GM12878 (cell line): ENCODE data around the gene TSPEAR. TPM values are rescaled to one million over a fixed set of nuclear protein-coding genes. Genes with fewer than 3 reads are reported as not detected.

ENCODE experiments used
- ATAC-seq: fragments of 200-7000 bp; cut with Tn5 transposase; 3 replicates; pipeline ENCODE4 v1.9.1; 2020; ENCODE audit warnings: mild to moderate bottlenecking, moderate library complexity
- BruUV-seq: library from RNA; stranded (reverse); fragments of 400-500 nt; replicated peaks from 2 replicates; lab custom pipeline; 2021; lab: Mats Ljungman, UMichigan
- CTCF ChIA-PET: fragments of 300-600 bp; sonication (Branson Sonifier 250); formaldehyde crosslinking; extraction: SDS; loops from one replicate; lab custom pipeline; 2021; ENCODE audit warnings: inconsistent platforms; lab: Yijun Ruan, JAX
- POLR2A ChIA-PET: fragments of 350-600 bp; formaldehyde crosslinking; extraction: SDS; loops from one replicate; lab custom pipeline; 2021; ENCODE audit warnings: inconsistent platforms; lab: Charles Lee
- RAD21 ChIA-PET: fragments of 300-600 bp; sonication (Branson Sonifier 250); formaldehyde crosslinking; loops from one replicate; lab custom pipeline; 2023; ENCODE audit warnings: antibody characterized with exemption; ENCODE audit not compliant: unreplicated experiment; lab: Charles Lee
- SMC1A ChIA-PET: fragments of 300-600 bp; sonication (Branson Sonifier 250); formaldehyde crosslinking; loops from one replicate; lab custom pipeline; 2023; ENCODE audit not compliant: unreplicated experiment, uncharacterized antibody; lab: Charles Lee
- DNase-seq: peaks from one replicate; pipeline ENCODE4 v3.0.0-alpha.2; 2011; ENCODE audit warnings: low read depth, low spot score
- FAIRE-seq: peaks from 3 replicates; lab custom pipeline; 2011; peaks lifted over from hg19 to GRCh38; lab: Jason Lieb, UNC
- H2AFZ ChIP-seq: 2 replicates; pipeline ENCODE4 v1.6.0; 2011; ENCODE audit warnings: low read depth, low read length, control low read depth; ENCODE audit not compliant: control insufficient read depth
- H3K27ac ChIP-seq: 2 replicates; pipeline ENCODE4 v1.5.1; 2011; ENCODE audit warnings: control low read depth; ENCODE audit not compliant: control insufficient read depth, insufficient read depth
- H3K27me3 ChIP-seq, 2 experiments: replicated peaks in 1 of 2; 2 replicates each; pipeline versions ENCODE4 v1.6.0 to v1.6.1; 2011; ENCODE audit warnings: low read length in 1 of 2; ENCODE audit not compliant: control insufficient read depth in 2 of 2, insufficient read depth in 2 of 2
- H3K36me3 ChIP-seq, 2 experiments: 2 replicates each; pipeline ENCODE4 v1.5.1; 2011; ENCODE audit warnings: low read length in 1 of 2; ENCODE audit not compliant: control insufficient read depth in 2 of 2, insufficient read depth in 2 of 2
- H3K4me1 ChIP-seq: 2 replicates; pipeline ENCODE4 v1.6.1; 2011; ENCODE audit warnings: mild to moderate bottlenecking, low read length, moderate library complexity, mixed read lengths; ENCODE audit not compliant: control insufficient read depth, insufficient read depth
- H3K4me2 ChIP-seq: 2 replicates; pipeline ENCODE4 v1.6.0; 2011; ENCODE audit warnings: control low read depth; ENCODE audit not compliant: control insufficient read depth, insufficient read depth
- H3K4me3 ChIP-seq: fragments of 200-600 bp; sonication (generic); 2 replicates; pipeline ENCODE4 v1.5.1; 2016
- H3K79me2 ChIP-seq: 2 replicates; pipeline ENCODE4 v1.6.0; 2011; ENCODE audit warnings: low read length; ENCODE audit not compliant: control insufficient read depth, insufficient read depth
- H3K9ac ChIP-seq: 2 replicates; pipeline ENCODE4 v1.8.0; 2011; ENCODE audit warnings: low read length, control low read depth, mixed read lengths; ENCODE audit not compliant: control insufficient read depth, insufficient read depth
- H3K9me3 ChIP-seq: replicated peaks from 3 replicates; pipeline ENCODE4 v1.5.1; 2011; ENCODE audit warnings: mild to moderate bottlenecking, low read length; ENCODE audit not compliant: control insufficient read depth, insufficient read depth
- H4K20me1 ChIP-seq: 2 replicates; pipeline ENCODE4 v1.6.0; 2011; ENCODE audit not compliant: control insufficient read depth, insufficient read depth
- BHLHE40 ChIP-seq, 2 experiments: fragments of 450-650 bp in 1 of 2; IDR thresholded peaks; 2 replicates each; pipeline ENCODE4 v1.6.1; 2011 to 2017; ENCODE audit warnings: low read depth in 2 of 2, borderline replicate concordance in 1 of 2, improper control_type of control experiment in 1 of 2, low read length in 1 of 2, mild to moderate bottlenecking in 1 of 2
- CBFB ChIP-seq: IDR thresholded peaks from 2 replicates; pipeline ENCODE4 v1.6.1; 2016; ENCODE audit warnings: antibody characterized with exemption, low read depth
- MYB ChIP-seq: fragments of 150-350 bp; IDR thresholded peaks from 2 replicates; pipeline ENCODE4 v1.6.1; 2014; ENCODE audit warnings: mild to moderate bottlenecking, low read depth, low read length, borderline replicate concordance
- NFXL1 ChIP-seq: fragments of 450-650 bp; IDR thresholded peaks from 2 replicates; pipeline ENCODE4 v1.6.1; 2017; ENCODE audit warnings: antibody characterized with exemption, mild to moderate bottlenecking, borderline replicate concordance
- NR2F1 ChIP-seq: fragments of 450-650 bp; conservative IDR thresholded peaks from 2 replicates; pipeline ENCODE4 v1.6.1; 2017; ENCODE audit warnings: mild to moderate bottlenecking
- RAD51 ChIP-seq: fragments of 450-650 bp; IDR thresholded peaks from 2 replicates; pipeline ENCODE4 v1.6.1; 2016; ENCODE audit warnings: moderate library complexity, mild to moderate bottlenecking, inconsistent platforms
- RELB ChIP-seq: fragments of 450-650 bp; IDR thresholded peaks from 2 replicates; pipeline ENCODE4 v1.6.1; 2017; ENCODE audit warnings: low read depth, mild to moderate bottlenecking, moderate library complexity
- RUNX3 ChIP-seq: IDR thresholded peaks from 2 replicates; pipeline ENCODE4 v1.6.1; 2012; ENCODE audit warnings: low read length, inconsistent platforms
- WGBS: methylation state at CpG from one replicate; pipeline ENCODE4 v1.1.6; 2016; ENCODE audit warnings: low lambda C conversion rate; ENCODE audit not compliant: insufficient replicate concordance, insufficient coverage; ENCODE audit errors: missing lambda C conversion rate; 5-methylcytosine and 5-hydroxymethylcytosine counted together
- in situ Hi-C: fragments of 300-500 bp; cut with MboI; formaldehyde crosslinking; loops from 9 replicates; pipeline ENCODE4 v1.14.3; 2018; ENCODE audit warnings: mixed read lengths
- intact Hi-C: fragments of 100-400 bp; cut with micrococcal nuclease; formaldehyde crosslinking; loops from one replicate; pipeline ENCODE4 v1.14.2; 2022; ENCODE audit not compliant: unreplicated experiment
- polyA plus RNA-seq, 11 experiments: library from polyadenylated mRNA; depleted of rRNA in 4 of 11; unstranded in 6 of 11; stranded (reverse) in 5 of 11; fragments of >200 nt; fragmentation: Nextera tagmentation in 4 of 11; fragmentation: Illumina TruSeq in 1 of 11; extraction: Ambion mirVana in 4 of 11; extraction: Trizol in 1 of 11; gene quantifications; 1 replicate in 1 of 11; 2 replicates in 10 of 11; pipeline versions ENCODE4 v1.2.1 to v1.2.3, GENCODE V29; 2011 to 2016; ENCODE audit warnings: inconsistent platforms in 2 of 11, missing spikeins in 2 of 11, low read depth in 1 of 11
- total RNA-seq, 4 experiments: library from RNA; depleted of rRNA in 3 of 4; stranded (reverse); fragments of >200 nt in 3 of 4; fragmentation: Illumina TruSeq in 1 of 4; extraction: Trizol in 1 of 4; gene quantifications; 2 replicates each; pipeline versions ENCODE4 v1.2.1 to v1.2.3, GENCODE V29; 2013 to 2021
- TF ChIP-seq, protein P1 (sequence below): IDR thresholded peaks from 2 replicates; pipeline ENCODE4 v1.6.1; 2011; ENCODE audit warnings: low read depth, low read length, improper control_type of control experiment, borderline replicate concordance

Gene TSPEAR
- total and polyA plus RNA-seq, 10 of the 15 experiments (the other 5 are each of a cell fraction or from before 2014, with no cell fraction given), result not detected

- in situ Hi-C loops (no loop called here), intact Hi-C loops (no loop called here)
- no peak overlapping the region for H2AFZ ChIP-seq
- peaks cover 2 to 5% of the 10 kb centered on the region in 2 experiments; a peak in 3 of 4 replicates for H3K27me3 ChIP-seq
- no peak overlapping the region for H3K27ac ChIP-seq
- POLR2A ChIA-PET, result no interaction called here
- H3K4me2 ChIP-seq, result no peak overlapping the region
- no peak for DNase-seq
- no peak overlapping the region for H3K4me3 ChIP-seq
- CTCF ChIA-PET, result no interaction called here
- no peak for FAIRE-seq
- RAD21 ChIA-PET, result no interaction called here
- H3K9ac ChIP-seq, result no peak overlapping the region
- no TSS peak for BruUV-seq
- SMC1A ChIA-PET, result interaction anchor here (0.6 kb wide), 1 partner anchor 1206 kb away, joined by 3 read pairs; no protein-coding TSS in a partner anchor
- 13% methylated on average over 21 of the region's 21 CpGs for WGBS
- H3K79me2 ChIP-seq, result no peaks in the 10 kb centered on the region
- no peak for TF ChIP-seq RELB
- no peak for TF ChIP-seq RUNX3
- TF ChIP-seq, protein P1, sequence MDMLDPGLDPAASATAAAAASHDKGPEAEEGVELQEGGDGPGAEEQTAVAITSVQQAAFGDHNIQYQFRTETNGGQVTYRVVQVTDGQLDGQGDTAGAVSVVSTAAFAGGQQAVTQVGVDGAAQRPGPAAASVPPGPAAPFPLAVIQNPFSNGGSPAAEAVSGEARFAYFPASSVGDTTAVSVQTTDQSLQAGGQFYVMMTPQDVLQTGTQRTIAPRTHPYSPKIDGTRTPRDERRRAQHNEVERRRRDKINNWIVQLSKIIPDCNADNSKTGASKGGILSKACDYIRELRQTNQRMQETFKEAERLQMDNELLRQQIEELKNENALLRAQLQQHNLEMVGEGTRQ, result no peak
- TF ChIP-seq MYB, result no peak
- no peak for TF ChIP-seq RAD51
- TF ChIP-seq NFXL1, result no peak
- 0 out of 4 replicates have a peak, but pooled peaks of 1 of the 2 experiments have one; percentile 9 for TF ChIP-seq BHLHE40 (IDR thresholded peaks at IDR 0.05; ENCODE audit: borderline replicate concordance in 1 of 2, low read depth in 2 of 2, low read length in 1 of 2)
- no peak for TF ChIP-seq CBFB
- 0 out of 2 replicates have a peak, but pooled peaks have one; percentile 16 for TF ChIP-seq NR2F1
- ATAC-seq, result no peak
- H3K36me3 ChIP-seq, result no peaks in the 10 kb centered on the region
- no peaks in the 10 kb centered on the region for H3K9me3 ChIP-seq
- H3K4me1 ChIP-seq, result no peaks in the 10 kb centered on the region
- H4K20me1 ChIP-seq, result no peaks in the 10 kb centered on the region
These were observed 11.0 kb downstream of the TSPEAR start for GRCh38 chr21:44700101-44701022.
